ENCODE measurements around the gene VAV2. TPM values are rescaled to one million over a fixed set of nuclear protein-coding genes. Genes with fewer than 3 reads are reported as not detected.

The VAV2 gene
- total and polyA plus RNA-seq, 4 donors, result 13.0 to 28.2 (median 16.3) TPM

- Histone ChIP-seq H3K4me1 (ENCODE audit: control insufficient read depth in 5 of 5, insufficient read depth in 5 of 5, low read length in 5 of 5) (peaks cover 0 to 9% (median 0%) of the 10 kb centered on the region in 5 donors), H3K4me3 (no peak overlapping the region), H3K27me3 (ENCODE audit: control insufficient read depth in 3 of 3, insufficient read depth in 3 of 3, low read length in 2 of 3) (no peaks in the 10 kb centered on the region), H3K27ac (ENCODE audit: low read depth in 1 of 2, low read length in 1 of 2) (no peak overlapping the region), H3K9me3 (ENCODE audit: control insufficient read depth in 4 of 4, insufficient read depth in 3 of 4, low read length in 3 of 4) (no peaks in the 10 kb centered on the region), H3K9ac (ENCODE audit: insufficient read depth in 1 of 2, low read length in 2 of 2) (no peak overlapping the region), H3K36me3 (ENCODE audit: control insufficient read depth in 4 of 4, insufficient read depth in 4 of 4, low read length in 4 of 4) (peaks cover 0 to 38% (median 8%) of the 10 kb centered on the region in 4 donors)
- DNase-seq (no peak), ATAC-seq (ENCODE audit: insufficient read depth, low FRiP score) (no peak)
- WGBS, 2 donors, result 94% methylated on average over 31 to 32 of the region's 32 CpGs
- TF ChIP-seq CTCF (IDR thresholded peaks at IDR 0.05; ENCODE audit: control extremely low read depth, extremely low read depth), result no peak
These were observed 186.1 kb downstream of the VAV2 start for GRCh38 chr9:133805876-133806622.

- Histone ChIP-seq H3K9me3 (ENCODE audit: control insufficient read depth in 4 of 4, insufficient read depth in 3 of 4, low read length in 3 of 4) (no peaks in the 10 kb centered on the region), H3K4me1 (ENCODE audit: control insufficient read depth in 5 of 5, insufficient read depth in 5 of 5, low read length in 5 of 5) (no peaks in the 10 kb centered on the region), H3K4me3 (no peak overlapping the region), H3K9ac (ENCODE audit: insufficient read depth in 1 of 2, low read length in 2 of 2) (no peak overlapping the region), H3K27ac (ENCODE audit: low read depth in 1 of 2, low read length in 1 of 2) (no peak overlapping the region), H3K27me3 (ENCODE audit: control insufficient read depth in 3 of 3, insufficient read depth in 3 of 3, low read length in 2 of 3) (no peaks in the 10 kb centered on the region), H3K36me3 (ENCODE audit: control insufficient read depth in 4 of 4, insufficient read depth in 4 of 4, low read length in 4 of 4) (peaks cover 0 to 34% (median 7%) of the 10 kb centered on the region in 4 donors)
- DNase-seq (no peak), ATAC-seq (ENCODE audit: insufficient read depth, low FRiP score) (no peak)
- WGBS, 2 donors, result 94 to 96% methylated on average over 17 of the region's 17 CpGs
- no peak for TF ChIP-seq CTCF (IDR thresholded peaks at IDR 0.05; ENCODE audit: control extremely low read depth, extremely low read depth)
These were observed 187.9 kb downstream of the VAV2 start for GRCh38 chr9:133804199-133804598.

GRCh38 chr9:133803745-133804144 lies 188.4 kb downstream of the VAV2 start:
- H3K4me3 ChIP-seq, result no peak overlapping the region
- no peak overlapping the region for H3K9ac ChIP-seq (ENCODE audit: insufficient read depth in 1 of 2, low read length in 2 of 2)
- DNase-seq, result no peak
- no peak overlapping the region for H3K27ac ChIP-seq (ENCODE audit: low read depth in 1 of 2, low read length in 1 of 2)
- WGBS, 2 donors, result 87 to 90% methylated on average over 13 of the region's 13 CpGs
- no peak for ATAC-seq (ENCODE audit: insufficient read depth, low FRiP score)
- no peaks in the 10 kb centered on the region for H3K27me3 ChIP-seq (ENCODE audit: control insufficient read depth in 3 of 3, insufficient read depth in 3 of 3, low read length in 2 of 3)
- H3K9me3 ChIP-seq (ENCODE audit: control insufficient read depth in 4 of 4, insufficient read depth in 3 of 4, low read length in 3 of 4), result no peaks in the 10 kb centered on the region
- TF ChIP-seq CTCF (IDR thresholded peaks at IDR 0.05; ENCODE audit: control extremely low read depth, extremely low read depth), result no peak
- H3K4me1 ChIP-seq (ENCODE audit: control insufficient read depth in 5 of 5, insufficient read depth in 5 of 5, low read length in 5 of 5), result no peaks in the 10 kb centered on the region
- H3K36me3 ChIP-seq (ENCODE audit: control insufficient read depth in 4 of 4, insufficient read depth in 4 of 4, low read length in 4 of 4), result peaks cover 0 to 34% (median 6%) of the 10 kb centered on the region in 4 donors
